ENCODE measurements around the gene SERPINB11.
"Not testable (repeated sequence)": the region's sequence is repeated elsewhere in the genome, so short reads cannot be mapped to it uniquely, and the experiment has no call there.

Gene SERPINB11

GRCh38 chr18:63731215-63731614, 28.5 kb downstream of the SERPINB11 start:
- DNase-seq: no peak

GRCh38 chr18:63736876-63737275, 34.1 kb downstream of the SERPINB11 start:
- no peak for DNase-seq

DNA sequence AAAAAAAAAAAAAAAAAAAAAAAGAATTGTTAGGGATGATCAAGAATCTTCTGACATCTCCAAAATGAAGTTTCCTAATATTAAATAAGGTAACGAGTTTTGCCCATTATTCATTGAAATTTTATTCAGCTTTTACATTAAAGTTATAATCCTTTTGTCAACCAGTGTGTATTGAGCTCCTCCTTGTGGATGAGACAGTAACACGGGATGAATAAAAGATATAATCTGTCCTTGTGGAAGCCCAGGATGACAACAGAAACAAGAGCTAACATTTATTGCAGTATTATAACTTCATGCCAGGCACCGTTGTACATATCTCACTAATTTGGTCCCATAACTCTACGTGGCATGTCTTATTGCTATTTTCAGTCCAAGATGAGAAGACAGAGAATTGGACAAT, 39.0 kb downstream of the SERPINB11 start:
- DNase-seq: no peak

DNA sequence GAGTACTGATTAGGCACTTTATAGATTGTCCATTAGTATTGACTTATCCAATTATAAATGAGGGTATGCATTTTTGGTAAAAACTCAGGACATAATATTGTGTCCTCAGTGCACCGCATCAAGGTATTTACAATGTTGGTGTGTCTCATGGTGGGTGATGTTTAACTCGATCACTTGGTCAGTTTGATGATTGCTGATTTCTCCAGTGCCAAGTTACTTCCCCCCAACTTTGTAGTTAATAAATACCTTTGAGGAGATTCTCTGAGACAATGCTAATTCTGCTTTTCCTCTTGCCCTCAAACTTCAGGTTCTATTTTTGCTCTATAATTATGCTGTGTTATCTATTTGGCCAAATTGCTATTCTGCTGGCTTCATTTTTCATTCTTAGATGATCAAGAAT, 44.2 kb downstream of the SERPINB11 start:
- DNase-seq: no peak

GRCh38 chr18:63749489-63749888, 46.7 kb downstream of the SERPINB11 start:
- DNase-seq: no peak

DNA sequence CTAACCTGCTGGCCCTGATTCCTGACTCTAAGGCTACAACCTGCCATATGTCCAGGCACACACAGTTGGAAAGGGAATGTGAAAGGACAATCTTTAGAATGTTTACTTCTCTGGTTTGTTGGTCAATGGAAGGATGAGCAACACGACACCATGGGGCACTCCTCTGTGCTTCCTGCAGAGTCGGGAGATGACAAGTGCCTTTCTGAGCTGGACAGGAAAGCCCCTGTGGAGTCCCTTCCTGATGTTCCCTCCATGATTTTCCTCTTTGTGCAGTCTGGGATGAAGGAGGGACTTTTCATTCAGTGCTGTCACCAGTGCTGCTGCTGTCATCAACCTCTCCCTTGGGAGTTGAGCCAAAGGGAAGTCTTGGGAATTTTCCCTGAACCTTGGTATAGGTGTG, 49.9 kb downstream of the SERPINB11 start:
- no peak for DNase-seq

- no peak for DNase-seq
These were observed 50.9 kb downstream of the SERPINB11 start for GRCh38 chr18:63753676-63754075.

GRCh38 chr18:63757541-63757940, 54.8 kb downstream of the SERPINB11 start:
- no peak for DNase-seq

DNA sequence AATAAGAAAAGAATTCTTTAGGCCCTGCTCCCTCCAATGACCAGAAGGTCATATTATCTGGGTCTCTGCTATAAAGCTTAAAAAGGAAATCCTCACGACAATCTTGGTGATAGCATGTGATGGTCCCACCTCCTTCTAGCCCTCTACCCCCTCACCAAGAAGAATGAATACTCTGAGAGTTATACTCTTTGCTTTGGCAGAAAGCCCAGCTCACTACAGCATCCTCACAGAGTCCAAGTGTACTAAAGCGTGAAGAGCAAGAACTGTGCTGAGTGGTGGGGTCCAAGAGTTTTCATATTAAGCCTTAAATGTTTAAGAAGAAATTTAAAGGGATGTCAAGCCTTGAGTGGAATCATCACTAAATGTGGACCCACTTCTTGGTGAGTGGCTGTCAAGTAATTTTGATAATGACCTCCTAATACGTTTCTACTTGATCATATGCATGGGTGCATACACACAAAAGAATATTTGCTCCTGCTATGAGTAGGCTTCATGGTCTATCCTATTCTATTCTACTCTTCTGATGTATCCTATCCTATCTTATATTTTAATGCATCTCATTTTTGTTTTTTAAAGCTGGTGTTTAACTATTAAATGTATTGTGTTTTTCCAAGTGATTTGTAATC, 56.0 kb downstream of the SERPINB11 start:
- no peak for DNase-seq

DNA sequence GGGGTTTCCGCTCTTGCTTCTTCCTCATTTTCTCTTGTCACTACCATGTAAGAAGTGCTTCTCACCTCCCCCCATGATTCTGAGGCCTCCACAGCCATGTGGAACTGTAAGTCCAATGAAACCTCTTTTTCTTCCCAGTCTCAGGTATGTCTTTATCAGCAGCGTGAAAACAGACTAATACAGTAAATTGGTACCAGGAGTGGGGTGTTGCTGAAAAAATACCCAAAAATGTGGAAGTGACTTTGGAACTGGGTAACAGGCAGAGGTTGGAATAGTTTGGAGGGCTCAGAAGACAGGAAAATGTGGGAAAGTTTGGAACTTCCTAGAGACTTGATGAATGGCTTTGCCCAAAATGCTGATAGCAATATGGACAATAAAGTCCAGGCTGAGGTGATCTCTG, 57.0 kb downstream of the SERPINB11 start:
- DNase-seq: not testable (repeated sequence)

DNA sequence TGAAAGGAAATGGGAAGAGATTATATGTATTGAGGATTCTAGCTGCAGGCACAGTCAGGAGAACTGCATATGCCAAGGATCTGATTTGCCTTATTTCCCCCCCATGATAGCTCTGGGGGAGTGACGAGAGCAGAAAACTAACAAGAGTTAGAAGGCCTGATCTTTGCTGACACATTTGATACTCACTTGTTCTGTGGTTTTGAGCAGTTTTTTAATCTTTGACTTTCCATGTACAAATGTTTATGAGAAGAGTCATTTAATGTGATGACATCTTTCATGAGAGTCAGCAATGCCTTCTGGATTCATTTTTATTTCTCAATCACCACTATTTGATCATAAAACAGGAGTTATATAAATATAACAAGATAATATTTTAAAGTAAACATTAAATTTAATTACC, 59.8 kb downstream of the SERPINB11 start:
- no peak for DNase-seq

- DNase-seq: no peak
These were observed 61.3 kb downstream of the SERPINB11 start for GRCh38 chr18:63763831-63764600.

- no peak for DNase-seq
These were observed 63.1 kb downstream of the SERPINB11 start for GRCh38 chr18:63765837-63766236.

Measured in NCI-H2171 treated with DMSO at 0.1 percent for 48 hours (cell line).